ACHN (cell line): ENCODE data around the gene RALGAPB.
A peak's percentile ranks its signal among the peaks of the same experiment; 100 is the strongest.
"Not testable (repeated sequence)": the region's sequence is repeated elsewhere in the genome, so short reads cannot be mapped to it uniquely, and the experiment has no call there.

Experiments used
- DNase-seq: peaks from one replicate; pipeline ENCODE4 v3.0.0-alpha.2; 2015
- in situ Hi-C: cut with HindIII; loops from 2 replicates; pipeline ENCODE4 v1.10.0; 2017; ENCODE audit warnings: low sequenced_read_pairs, low pct_ligation_motif_present, low pct_unique_long_range_greater_than_20kb

Gene RALGAPB

DNA sequence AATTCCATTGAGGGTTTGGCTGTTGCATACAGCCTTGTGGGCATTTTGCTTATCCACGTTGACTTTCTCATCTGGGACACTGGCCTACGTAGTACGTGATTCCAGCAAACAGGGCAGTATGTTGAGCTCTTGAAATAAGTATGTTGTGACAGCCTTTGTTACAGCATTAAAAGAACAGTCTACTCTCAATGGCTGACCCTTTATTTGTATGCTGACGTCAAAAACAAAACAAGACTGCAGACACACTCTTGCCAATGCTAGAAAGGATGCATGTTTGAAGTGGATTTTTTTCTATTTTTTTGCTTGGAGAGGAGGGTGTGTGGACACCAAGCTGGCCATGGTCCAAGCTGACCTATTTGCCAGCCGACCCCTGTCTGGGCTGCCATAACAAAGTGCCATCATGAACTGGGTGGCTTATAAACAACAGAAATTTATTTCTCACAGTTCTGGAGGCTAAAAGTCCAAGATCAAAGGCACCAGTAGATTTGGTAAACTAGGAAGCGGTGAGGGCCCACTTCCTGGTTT, 26.7 kb upstream of the RALGAPB start:
- in situ Hi-C loops, result no loop called here
- DNase-seq, result no peak

DNA sequence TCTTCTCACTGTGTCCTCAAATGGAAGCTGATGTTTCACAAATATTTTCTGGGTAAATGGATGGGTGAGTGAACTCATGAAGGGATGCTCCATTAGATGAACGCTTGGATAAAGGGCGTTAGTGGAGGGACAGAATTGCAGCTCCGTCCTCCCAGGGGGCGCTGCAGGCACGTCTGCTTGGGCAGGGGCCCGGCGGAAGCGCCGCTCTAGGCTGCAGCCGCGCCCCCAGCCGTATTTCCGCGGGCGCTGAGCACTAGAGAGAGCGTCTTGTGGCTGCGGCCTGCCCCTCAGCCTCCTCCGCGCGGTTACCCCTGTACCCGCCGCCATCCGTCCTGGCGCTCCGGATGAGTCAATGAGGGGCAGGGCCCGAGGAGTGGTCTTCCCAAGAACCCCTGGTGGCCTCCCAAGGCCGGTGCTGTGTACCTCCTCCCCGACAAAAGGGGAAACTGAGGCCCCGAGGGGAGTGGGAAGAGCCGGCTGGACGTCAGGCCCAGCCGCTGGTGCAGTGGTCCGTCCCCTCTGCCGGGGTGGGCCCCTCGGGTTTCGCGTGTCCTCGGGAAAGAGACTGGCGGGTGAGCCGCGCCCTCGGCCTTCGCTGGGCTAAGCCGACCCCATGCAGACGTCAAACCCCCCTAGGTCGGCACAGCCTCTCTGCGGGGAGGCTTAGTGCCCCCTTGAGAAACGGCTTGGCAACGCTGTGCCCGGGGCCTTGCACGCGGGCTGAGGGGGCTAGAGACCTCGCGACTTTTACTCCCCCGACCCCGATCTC, 26.0 kb upstream of the RALGAPB start:
- in situ Hi-C loops, result no loop called here
- peak; percentile 90 for DNase-seq

DNA sequence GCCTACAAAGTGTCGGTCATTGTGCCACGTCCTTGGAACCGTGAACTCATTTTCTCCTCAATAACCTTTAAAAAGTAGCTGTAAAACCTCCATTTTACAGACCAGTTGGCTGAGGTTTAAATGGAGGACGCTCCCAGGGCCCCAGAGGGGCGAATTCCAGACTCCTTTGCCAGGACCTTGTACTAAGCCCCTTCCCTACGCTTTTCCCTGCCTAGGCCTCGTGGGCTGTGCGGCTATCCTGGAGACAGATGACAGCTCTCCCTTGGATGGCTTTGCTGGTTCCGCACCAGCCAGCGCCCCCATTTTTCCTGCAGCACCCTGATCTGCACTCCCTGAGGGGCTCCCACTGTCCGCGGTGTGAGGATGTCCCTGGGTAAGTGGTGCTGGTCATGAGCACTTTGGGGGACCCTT, 25.4 kb upstream of the RALGAPB start:
- in situ Hi-C loops, result no loop called here

DNA sequence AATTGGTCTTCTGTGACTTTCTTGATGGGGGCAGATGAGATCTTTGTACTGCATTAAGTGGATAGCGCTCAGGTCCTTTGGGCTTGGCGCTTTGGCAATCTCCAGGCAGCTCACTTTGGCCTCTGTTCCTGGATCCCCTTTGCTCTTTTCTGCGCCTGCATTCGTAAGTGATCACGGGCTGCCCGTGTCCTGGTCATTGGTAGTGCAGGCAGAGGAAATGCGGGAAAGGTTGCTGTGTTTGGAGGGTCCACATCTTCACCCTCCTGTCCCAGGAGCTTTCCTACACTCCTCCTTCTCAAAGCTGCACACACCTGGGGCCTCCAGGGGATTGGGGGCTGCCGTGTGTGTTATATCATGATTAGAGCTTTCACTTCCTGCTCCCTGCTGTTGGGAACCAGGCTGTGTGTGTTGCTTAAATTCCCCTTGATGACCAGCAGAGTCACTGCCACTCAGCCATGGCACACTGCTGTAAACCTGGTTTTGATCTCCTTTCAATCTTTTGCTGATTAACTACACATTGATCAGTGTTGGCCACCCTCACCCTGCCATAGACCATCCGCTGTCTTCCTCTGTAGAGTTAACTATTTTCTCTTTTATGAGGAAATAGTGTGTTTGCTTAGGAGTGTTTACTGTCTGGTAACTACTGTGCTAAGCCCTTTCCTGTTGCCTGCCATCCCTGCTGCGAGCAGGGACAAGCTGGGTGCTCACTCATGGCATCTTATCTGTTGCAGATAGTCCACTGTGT, 24.5 kb upstream of the RALGAPB start:
- in situ Hi-C loops, result no loop called here
- no peak for DNase-seq

More for the DNA sequence above, 25.4 kb upstream of the RALGAPB start:
- no peak for DNase-seq

DNA sequence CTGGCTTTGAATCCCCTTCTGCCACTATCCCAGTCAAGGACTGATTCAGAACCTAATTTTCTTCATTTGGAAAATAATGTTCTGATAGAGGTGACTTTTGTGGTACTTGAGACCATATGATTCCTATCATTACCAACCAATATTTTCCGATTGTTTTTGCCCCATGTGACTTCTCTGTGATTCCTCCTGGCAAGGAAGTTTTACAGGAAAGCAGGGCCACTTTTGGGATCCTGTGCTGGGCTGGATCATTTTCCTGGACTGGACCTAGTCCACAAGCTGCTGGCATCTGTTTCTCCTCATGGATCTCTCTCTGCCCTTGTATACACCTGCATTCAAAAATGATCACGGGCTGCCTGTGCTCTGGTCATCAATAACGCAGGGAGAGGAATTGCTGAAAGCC, 23.6 kb upstream of the RALGAPB start:
- in situ Hi-C loops, result no loop called here
- no peak for DNase-seq

DNA sequence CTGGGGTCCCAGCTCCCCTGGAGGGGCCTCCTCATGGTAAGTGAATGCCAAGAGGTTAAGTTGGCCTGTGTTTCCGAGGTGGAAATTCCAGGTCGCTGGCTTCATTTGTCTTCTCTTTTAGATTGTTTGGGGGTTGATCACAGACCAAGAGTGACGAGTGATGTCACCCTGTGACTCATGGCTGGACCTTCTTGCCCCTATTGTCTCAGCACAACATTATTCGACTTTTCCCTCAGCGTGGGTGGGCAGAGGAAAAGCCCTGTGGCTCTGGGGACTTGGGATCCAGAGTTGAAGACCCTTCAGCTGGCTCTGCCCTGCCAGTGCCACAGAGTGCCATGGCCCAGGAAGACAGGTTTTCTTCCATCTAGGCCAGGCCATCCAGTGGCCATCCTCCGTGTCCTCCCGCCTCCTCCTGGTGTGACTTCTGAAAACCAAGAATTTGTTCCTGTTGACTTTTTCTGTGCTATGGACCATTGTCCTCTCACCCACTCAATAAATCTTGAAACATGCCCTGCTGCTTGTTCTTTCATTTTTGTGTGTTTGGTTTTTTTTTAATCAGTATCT, 22.1 kb upstream of the RALGAPB start:
- DNase-seq, result no peak
- in situ Hi-C loops, result no loop called here

DNA sequence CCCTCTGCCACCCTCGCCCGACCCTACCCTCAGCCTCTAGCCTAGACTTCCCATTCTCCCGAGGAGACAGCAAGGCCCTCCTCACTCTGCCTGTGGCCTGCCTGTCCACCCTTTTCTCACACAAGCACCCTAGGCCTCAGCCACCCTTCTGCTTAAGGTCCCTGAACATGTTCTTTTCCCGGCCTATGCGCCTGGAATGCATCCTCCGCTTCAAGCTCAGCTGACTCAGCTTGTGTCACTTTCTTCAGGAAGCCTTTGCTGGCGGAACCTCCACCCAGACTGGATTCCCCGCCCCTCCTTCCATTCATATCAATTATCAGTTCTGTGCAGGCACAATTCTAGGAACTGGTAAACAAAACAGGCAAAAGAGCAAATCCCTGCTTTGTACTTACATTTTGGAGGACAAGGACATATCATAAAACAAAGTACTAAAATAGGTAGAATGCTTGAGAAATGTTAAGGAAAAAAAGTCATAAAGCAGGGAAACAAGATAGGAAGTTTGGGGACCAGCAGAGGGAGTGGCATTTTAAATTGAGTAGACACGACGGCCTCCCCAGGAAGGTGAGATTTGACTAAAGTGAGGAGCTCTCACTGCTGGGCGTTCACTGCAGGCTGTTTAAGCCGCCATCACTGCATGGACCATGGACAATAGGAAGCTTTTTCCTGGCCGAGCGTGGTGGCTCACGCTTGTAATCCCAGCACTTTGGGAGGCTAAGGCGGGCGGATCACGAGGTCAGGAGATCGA, 19.6 kb upstream of the RALGAPB start:
- DNase-seq, result no peak

DNA sequence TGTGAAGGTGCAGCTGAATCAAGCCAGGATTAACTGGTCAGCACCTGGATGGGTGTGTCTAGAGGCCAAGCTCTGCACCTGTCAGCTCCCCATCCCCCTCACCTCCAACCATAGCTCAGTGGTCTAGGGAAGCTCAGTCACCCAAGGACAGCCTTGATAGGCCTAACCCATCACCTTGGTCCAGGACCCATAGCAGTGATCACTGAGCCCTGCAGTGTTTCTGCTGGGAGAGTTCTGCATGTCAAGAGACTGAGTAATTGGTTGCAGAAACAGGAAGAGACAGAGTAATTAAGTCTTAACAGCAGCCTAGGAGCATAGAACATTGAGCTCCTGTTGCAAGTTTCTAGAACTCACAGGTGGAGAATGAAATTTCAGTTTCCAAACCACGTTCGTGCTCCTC, 18.7 kb upstream of the RALGAPB start:
- in situ Hi-C loops, result no loop called here
- no peak for DNase-seq

More for the DNA sequence above, 19.6 kb upstream of the RALGAPB start:
- in situ Hi-C loops, result no loop called here

DNA sequence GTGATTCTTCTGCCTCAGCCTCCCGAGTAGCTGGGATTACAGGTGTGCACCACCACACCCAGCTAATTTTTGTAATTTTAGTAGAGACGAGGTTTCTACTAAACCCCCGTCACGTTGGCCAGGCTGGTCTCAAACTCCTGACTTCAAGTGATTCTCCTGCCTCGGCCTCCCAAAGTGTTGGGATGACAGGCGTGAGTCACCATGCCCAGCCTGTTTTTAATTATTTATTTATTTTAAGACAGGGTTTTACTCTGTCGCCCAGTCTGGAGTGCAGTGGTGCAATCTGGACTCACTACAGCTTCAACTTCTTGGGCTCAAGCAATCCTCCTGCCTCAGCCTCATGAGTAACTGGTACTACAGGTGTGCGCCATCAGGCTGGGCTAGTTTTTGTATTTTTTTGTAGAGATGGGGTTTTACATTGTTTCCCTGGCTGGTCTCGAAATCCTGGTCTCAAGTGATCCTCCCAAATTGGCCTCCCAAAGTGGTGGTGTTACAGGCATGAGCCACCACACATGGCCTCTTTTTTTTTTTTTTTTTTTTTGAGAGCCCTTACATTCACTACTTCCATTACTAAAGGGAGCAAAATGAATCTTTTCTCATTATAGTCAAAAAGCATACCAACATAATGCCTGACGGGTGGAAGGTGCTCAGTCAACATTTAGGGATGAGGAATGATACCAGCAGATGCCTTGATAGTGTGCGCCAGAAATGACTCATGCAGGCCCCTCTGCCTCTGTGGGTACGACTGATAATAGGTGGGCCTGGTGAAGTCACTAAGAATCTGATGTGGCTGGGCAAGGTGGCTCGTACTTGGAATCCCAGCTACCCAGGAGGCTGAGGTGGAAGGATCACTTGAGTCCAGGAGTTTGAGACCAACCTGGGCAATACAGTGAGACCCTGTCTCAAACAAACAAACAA, 17.8 kb upstream of the RALGAPB start:
- in situ Hi-C loops, result no loop called here
- DNase-seq, result no peak

DNA sequence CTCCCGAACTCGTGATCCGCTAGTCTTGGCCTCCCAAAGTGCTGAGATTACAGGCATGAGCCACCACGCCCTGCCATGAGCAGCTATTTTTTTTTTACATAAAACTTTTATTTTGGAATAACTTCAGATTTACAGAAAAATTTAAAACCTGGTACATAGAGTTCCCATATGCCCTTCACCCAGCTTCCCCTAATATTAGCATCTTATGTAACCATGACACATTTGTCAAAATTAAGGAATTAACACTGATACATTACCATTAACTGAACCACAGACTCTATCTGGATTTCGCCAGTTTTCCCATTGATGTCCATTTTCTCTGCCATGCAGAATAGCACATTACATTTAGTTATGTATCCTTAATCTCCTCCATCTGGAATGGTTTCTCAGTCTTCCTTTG, 14.3 kb upstream of the RALGAPB start:
- in situ Hi-C loops, result no loop called here
- DNase-seq, result no peak

DNA sequence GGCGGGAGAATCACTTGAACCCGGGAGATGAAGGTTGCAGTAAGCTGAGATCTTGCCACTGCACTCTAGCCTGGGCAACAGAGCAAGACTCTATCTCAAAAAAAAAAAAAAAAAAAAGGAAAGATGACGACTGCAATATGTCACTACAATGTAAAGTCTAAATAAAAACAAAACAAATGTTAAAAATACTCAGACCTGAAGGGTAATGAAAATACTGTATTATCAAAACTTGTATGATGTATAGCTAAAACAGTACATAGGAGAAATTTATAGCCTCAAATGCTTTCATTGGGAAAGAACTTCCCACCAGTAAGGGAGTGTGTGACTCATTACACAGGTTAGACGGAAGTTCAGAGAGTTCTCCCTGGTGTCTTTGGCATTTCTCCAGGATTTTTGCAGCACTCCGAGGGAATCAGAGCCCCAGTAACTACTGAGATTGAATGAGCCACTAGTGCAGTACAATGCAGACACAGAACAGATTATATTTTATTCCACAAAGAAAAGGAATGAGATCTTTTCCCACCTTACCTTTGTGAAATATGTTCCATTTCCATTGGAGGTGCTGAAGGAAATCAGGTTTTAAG, 12.5 kb upstream of the RALGAPB start:
- peak; percentile 78 for DNase-seq
- in situ Hi-C loops, result no loop called here

DNA sequence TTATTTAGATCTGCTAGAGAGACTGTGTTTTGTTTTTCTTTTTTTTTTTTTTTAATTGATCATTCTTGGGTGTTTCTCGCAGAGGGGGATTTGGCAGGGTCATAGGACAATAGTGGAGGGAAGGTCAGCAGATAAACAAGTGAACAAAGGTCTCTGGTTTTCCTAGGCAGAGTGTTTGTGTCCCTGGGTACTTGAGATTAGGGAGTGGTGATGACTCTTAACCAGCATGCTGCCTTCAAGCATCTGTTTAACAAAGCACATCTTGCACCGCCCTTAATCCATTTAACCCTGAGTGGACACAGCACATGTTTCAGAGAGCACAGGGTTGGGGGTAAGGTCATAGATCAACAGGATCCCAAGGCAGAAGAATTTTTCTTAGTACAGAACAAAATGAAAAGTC, 12.0 kb upstream of the RALGAPB start:
- DNase-seq, in situ Hi-C loops: not testable (repeated sequence)

DNA sequence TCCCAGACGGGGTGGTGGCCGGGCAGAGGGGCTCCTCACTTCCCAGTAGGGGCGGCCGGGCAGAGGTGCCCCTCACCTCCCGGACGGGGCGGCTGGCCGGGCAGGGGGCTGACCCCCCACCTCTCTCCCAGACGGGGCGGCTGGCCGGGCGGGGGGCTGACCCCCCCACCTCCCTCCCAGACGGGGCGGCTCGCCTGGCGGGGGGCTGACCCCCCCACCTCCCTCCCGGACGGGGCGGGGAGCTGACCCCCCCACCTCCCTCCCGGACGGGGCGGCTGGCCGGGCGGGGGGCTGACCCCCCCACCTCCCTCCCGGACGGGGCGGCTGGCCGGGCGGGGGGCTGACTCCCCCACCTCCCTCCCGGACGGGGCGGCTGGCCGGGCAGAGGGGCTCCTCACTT, 11.5 kb upstream of the RALGAPB start:
- in situ Hi-C loops, DNase-seq: not testable (repeated sequence)

DNA sequence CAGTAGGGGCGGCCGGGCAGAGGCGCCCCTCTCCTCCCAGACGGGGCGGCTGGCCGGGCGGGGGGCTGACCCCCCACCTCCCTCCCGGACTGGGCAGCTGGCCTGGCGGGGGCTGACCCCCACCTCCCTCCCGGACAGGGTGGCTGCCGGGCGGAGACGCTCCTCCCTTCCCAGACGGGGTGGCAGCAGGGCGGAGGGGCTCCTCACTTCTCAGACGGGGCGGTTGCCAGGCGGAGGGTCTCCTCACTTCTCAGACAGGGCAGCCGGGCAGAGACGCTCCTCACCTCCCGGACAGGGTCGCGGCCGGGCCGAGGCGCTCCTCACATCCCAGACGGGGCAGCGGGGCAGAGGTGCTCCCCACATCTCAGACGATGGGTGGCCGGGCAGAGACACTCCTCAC, 11.1 kb upstream of the RALGAPB start:
- DNase-seq, in situ Hi-C loops: not testable (repeated sequence)

DNA sequence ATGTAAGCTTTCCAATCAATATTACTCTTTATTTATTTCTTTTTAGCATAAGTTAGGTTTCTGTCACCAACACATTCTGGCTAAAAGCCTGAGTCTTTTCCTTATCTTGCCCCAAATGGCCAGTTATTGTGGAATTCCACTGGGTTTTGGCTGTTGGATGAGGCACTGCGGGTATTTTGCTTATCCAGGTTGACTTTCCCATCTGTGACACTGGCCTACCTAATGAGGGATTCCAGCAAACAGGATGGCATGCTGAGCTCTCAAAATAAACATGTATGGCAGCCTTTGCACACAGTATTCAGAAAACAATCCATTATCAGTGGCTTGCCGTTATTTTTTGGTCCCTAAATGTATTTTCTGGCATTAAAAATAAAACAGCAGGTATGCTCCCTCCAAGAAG, 6.5 kb upstream of the RALGAPB start:
- in situ Hi-C loops, result no loop called here
- no peak for DNase-seq

DNA sequence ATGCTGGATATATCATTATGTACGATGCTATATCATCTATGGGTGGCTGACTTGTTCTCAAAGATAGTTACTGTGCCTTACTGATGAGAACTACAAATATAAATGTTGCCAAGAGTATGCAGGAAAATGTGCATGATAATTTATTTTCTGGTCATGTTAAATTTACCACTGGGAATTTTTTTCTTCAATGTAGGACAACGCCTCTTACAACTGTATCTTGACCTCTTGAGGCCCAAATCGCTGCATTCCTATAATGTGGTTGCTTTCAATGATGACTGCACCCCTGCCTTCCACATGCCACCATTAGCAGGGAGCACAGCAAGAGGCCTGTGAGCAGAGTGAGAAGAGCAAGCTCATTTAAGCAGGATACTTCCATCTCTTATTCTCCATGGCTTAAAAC, 5.7 kb upstream of the RALGAPB start:
- in situ Hi-C loops, result no loop called here
- no peak for DNase-seq

DNA sequence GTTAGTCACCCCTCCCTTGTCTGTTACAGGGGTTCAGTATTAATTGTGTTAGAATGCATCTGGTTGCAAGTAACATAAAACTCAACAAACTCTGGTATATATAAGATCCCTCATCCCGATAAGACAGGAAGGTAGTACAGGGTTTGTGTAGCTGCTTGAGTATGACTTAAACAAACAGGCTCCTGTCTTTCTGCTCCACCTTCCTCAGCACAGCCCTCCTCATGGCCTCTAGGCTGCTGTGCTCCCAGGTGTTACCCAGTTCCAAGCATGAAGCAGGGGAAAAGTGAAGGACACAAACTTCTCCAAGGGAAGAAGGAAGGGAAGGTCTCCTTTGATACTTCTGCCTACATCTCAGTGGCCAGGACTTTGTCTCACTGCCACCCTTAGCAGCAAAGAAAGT, 1.4 kb upstream of the RALGAPB start:
- in situ Hi-C loops, result no loop called here
- no peak for DNase-seq
